CD8-positive, alpha-beta memory T cell (primary cell): Measurements from ENCODE around the gene SCARB1. TPM values are rescaled to one million over a fixed set of nuclear protein-coding genes. Genes with fewer than 3 reads are reported as not detected.
"Not testable (repeated sequence)": the region's sequence is repeated elsewhere in the genome, so short reads cannot be mapped to it uniquely, and the experiment has no call there.

ENCODE experiments used
- CTCF ChIA-PET: fragments of 350-600 bp; sonication (Branson Sonifier 250); formaldehyde crosslinking; loops from one replicate; lab custom pipeline; 2021; ENCODE audit warnings: antibody characterized with exemption; lab: Charles Lee
- POLR2A ChIA-PET: fragments of 350-600 bp; sonication (Branson Sonifier 250); formaldehyde crosslinking; loops from one replicate; lab custom pipeline; 2021; ENCODE audit warnings: antibody characterized with exemption; lab: Charles Lee
- DNase-seq, 5 donors: peaks; one replicate each; pipeline versions ENCODE4 v3.0.0 to v3.0.0-alpha.2; 2020 to 2022; ENCODE audit warnings: mixed read lengths in 1 of 5
- H3K27ac ChIP-seq: one replicate; pipeline ENCODE4 v1.7.0; 2013; ENCODE audit warnings: low read depth, mild to moderate bottlenecking, low read length, moderate library complexity
- H3K27me3 ChIP-seq: 2 replicates; pipeline ENCODE4 v1.7.0; 2013; ENCODE audit warnings: low read length, mild to moderate bottlenecking; ENCODE audit not compliant: insufficient read depth, poor library complexity, severe bottlenecking
- H3K36me3 ChIP-seq: 2 replicates; pipeline ENCODE4 v1.7.0; 2013; ENCODE audit warnings: mild to moderate bottlenecking, low read length, moderate library complexity; ENCODE audit not compliant: insufficient read depth
- H3K4me1 ChIP-seq: 2 replicates; pipeline ENCODE4 v1.7.0; 2013; ENCODE audit warnings: mild to moderate bottlenecking, low read length, moderate library complexity; ENCODE audit not compliant: insufficient read depth
- H3K4me3 ChIP-seq: 2 replicates; pipeline ENCODE4 v1.7.0; 2013; ENCODE audit warnings: mild to moderate bottlenecking, low read length
- H3K9me3 ChIP-seq: 2 replicates; pipeline ENCODE4 v1.7.0; 2013; ENCODE audit warnings: mild to moderate bottlenecking, low read length
- H3K27ac Mint-ChIP-seq, 8 donors: one replicate each; pipeline ENCODE4 v1.8.0; 2020 to 2021; ENCODE audit warnings: mixed read lengths in 8 of 8, mild to moderate bottlenecking in 6 of 8, inconsistent platforms in 3 of 8, moderate library complexity in 3 of 8
- H3K27me3 Mint-ChIP-seq, 2 donors: one replicate each; pipeline ENCODE4 v1.8.0; 2020 to 2021; ENCODE audit warnings: mixed read lengths in 2 of 2, mild to moderate bottlenecking in 1 of 2, moderate library complexity in 1 of 2
- H3K36me3 Mint-ChIP-seq, 3 donors: one replicate each; pipeline ENCODE4 v1.8.0; 2020 to 2021; ENCODE audit warnings: mixed read lengths in 3 of 3, inconsistent platforms in 1 of 3, mild to moderate bottlenecking in 1 of 3
- H3K4me1 Mint-ChIP-seq, 3 donors: one replicate each; pipeline ENCODE4 v1.8.0; 2020 to 2021; ENCODE audit warnings: mixed read lengths in 3 of 3, inconsistent platforms in 1 of 3, mild to moderate bottlenecking in 1 of 3
- H3K4me3 Mint-ChIP-seq, 7 donors: one replicate each; pipeline ENCODE4 v1.8.0; 2020 to 2021; ENCODE audit warnings: mixed read lengths in 7 of 7, mild to moderate bottlenecking in 6 of 7, moderate library complexity in 4 of 7, inconsistent platforms in 2 of 7
- H3K9me3 Mint-ChIP-seq, 5 donors: one replicate each; pipeline ENCODE4 v1.8.0; 2020 to 2022; ENCODE audit warnings: mixed read lengths in 5 of 5, mild to moderate bottlenecking in 3 of 5, moderate library complexity in 2 of 5, inconsistent platforms in 1 of 5
- polyA plus RNA-seq: library from polyadenylated mRNA; unstranded; fragments of 300-500 nt; fragmentation: Illumina TruSeq; gene quantifications from one replicate; pipeline ENCODE4 v1.2.3, GENCODE V29; 2021
- total RNA-seq, 2 experiments: library from RNA; stranded (reverse); gene quantifications; one replicate each; pipeline ENCODE4 v1.2.3, GENCODE V29; 2021

SCARB1 gene
- total and polyA plus RNA-seq, 3 experiments from 2014 or later, result 3.6 to 21.6 (median 20.4) TPM

DNA sequence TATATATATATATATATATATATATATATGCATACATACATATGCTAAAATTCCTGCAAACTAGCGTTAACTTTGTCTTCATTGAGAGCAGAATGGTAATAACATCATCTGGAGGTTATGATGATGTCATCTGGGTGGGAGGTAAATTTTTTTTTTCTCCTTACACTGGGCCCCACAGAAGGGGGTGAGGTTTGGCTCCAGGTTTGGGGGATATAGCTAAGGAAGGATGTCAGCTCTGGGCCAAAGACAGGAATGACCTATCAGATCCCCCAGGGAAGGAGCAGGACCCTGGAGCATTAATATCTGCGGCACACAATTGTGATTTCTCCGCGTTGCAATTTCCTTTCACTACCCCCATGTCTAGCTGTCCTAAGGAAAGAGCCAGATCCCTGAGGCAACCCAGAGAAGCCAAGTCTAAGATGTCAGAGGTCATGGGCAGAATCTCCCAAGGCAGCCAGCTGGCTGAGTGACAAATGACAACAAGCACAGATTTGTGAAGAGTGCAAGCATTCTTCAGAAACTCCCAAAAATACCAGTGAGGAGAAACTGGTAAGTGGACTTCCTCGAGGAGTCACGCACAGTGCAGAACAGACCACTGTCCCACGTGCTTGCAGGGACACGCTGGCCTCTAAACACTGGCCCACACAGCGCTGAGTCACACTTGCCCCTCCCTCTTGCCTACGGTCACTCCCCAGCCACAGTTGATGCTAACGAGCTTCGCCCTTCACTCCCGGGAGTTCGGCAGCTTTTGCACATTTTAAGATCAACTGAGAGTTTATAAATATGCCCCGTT is 40.8 kb upstream of the SCARB1 start:
- peaks cover 7 to 12% (median 12%) of the 10 kb centered on the region in 3 donors for H3K4me1 Mint-ChIP-seq
- peak overlapping the region in 1 of 7 donors; percentile 60 for H3K4me3 Mint-ChIP-seq
- POLR2A ChIA-PET, result no interaction called here
- no peaks in the 10 kb centered on the region for H3K27me3 Mint-ChIP-seq
- Histone ChIP-seq H3K4me3 (no peak overlapping the region), H3K27me3 (no peaks in the 10 kb centered on the region), H3K27ac (peak overlapping the region; percentile 38), H3K36me3 (no peaks in the 10 kb centered on the region), H3K9me3 (no peaks in the 10 kb centered on the region), H3K4me1 (peaks cover 5% of the 10 kb centered on the region)
- no peaks in the 10 kb centered on the region for H3K36me3 Mint-ChIP-seq
- no peaks in the 10 kb centered on the region for H3K9me3 Mint-ChIP-seq
- CTCF ChIA-PET, result interaction anchor here (1.2 to 30.2 kb wide), 2 partner anchors 9 to 34 kb away, joined by 4 to 711 read pairs; partner anchors contain the start of gene UBC
- H3K27ac Mint-ChIP-seq, result no peak overlapping the region
- DNase-seq, result no peak

- ChIA-PET CTCF (interaction anchor here (1.2 to 30.2 kb wide), 2 partner anchors 16 to 35 kb away, joined by 4 to 711 read pairs; no protein-coding TSS in a partner anchor), POLR2A (interaction anchor here (0.6 to 1.0 kb wide), 2 partner anchors 8 to 15 kb away, joined by 5 to 6 read pairs; no protein-coding TSS in a partner anchor)
- H3K27me3 Mint-ChIP-seq, result no peaks in the 10 kb centered on the region
- H3K9me3 Mint-ChIP-seq, result no peaks in the 10 kb centered on the region
- Histone ChIP-seq H3K4me3 (no peak overlapping the region), H3K9me3 (no peaks in the 10 kb centered on the region), H3K36me3 (no peaks in the 10 kb centered on the region), H3K27ac (no peak overlapping the region), H3K4me1 (peaks cover 13% of the 10 kb centered on the region), H3K27me3 (no peaks in the 10 kb centered on the region)
- no peaks in the 10 kb centered on the region for H3K36me3 Mint-ChIP-seq
- peaks cover 18 to 24% (median 21%) of the 10 kb centered on the region in 3 donors for H3K4me1 Mint-ChIP-seq
- DNase-seq, result no peak
- no peak overlapping the region for H3K4me3 Mint-ChIP-seq
- no peak overlapping the region for H3K27ac Mint-ChIP-seq
Observed at GRCh38 chr12:124902916-124903315, 39.3 kb upstream of the SCARB1 start.

- H3K4me3 ChIP-seq, result no peak overlapping the region
- no peaks in the 10 kb centered on the region for H3K9me3 ChIP-seq
- Mint-ChIP-seq H3K27me3 (no peaks in the 10 kb centered on the region), H3K4me1 (peaks cover 12 to 15% (median 15%) of the 10 kb centered on the region in 3 donors), H3K9me3 (no peaks in the 10 kb centered on the region), H3K27ac (no peak overlapping the region), H3K4me3 (no peak overlapping the region), H3K36me3 (no peaks in the 10 kb centered on the region)
- ChIA-PET POLR2A (no interaction called here), CTCF (interaction anchor here (0.9 to 30.2 kb wide), 5 partner anchors 13 to 48 kb away, joined by 3 to 711 read pairs (median 3); partner anchors contain the start of gene UBC)
- H3K4me1 ChIP-seq, result peaks cover 8% of the 10 kb centered on the region
- H3K27ac ChIP-seq, result no peak overlapping the region
- no peaks in the 10 kb centered on the region for H3K36me3 ChIP-seq
- no peak for DNase-seq
- H3K27me3 ChIP-seq, result no peaks in the 10 kb centered on the region
Observed at GRCh38 chr12:124901003-124901402, 37.3 kb upstream of the SCARB1 start.

- H3K9me3 ChIP-seq, H3K4me3 Mint-ChIP-seq, H3K9me3 Mint-ChIP-seq, H3K27ac ChIP-seq, H3K27me3 Mint-ChIP-seq, H3K4me3 ChIP-seq, H3K36me3 ChIP-seq, POLR2A ChIA-PET, H3K36me3 Mint-ChIP-seq, H3K27me3 ChIP-seq, DNase-seq, H3K4me1 ChIP-seq: not testable (repeated sequence)
- CTCF ChIA-PET, result interaction anchor here (1.1 to 30.2 kb wide), 4 partner anchors 14 to 49 kb away, joined by 3 to 711 read pairs (median 4); partner anchors contain the start of gene UBC
- peaks cover 12 to 15% (median 13%) of the 10 kb centered on the region in 3 donors for H3K4me1 Mint-ChIP-seq
- peak overlapping the region in 1 of 8 donors; percentile 42 for H3K27ac Mint-ChIP-seq
Observed at GRCh38 chr12:124900345-124900795, 36.7 kb upstream of the SCARB1 start.

DNA sequence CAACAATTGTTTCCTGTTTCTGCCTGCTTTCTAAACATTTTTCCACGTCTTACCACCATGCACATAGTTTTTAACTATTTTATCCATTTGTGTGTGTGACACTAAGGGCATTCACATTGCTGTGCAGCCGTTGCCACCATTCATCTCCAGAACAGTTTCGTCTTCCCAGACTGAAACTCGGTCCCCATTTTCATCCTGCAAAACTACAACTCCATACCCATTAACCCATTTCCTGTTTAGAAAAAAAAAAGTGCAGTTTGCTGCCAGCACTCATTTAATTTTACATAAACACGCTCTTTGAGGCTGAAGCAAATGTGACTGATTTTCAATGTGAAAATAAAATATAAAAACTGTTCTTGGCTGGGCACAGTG is 35.2 kb upstream of the SCARB1 start:
- no peaks in the 10 kb centered on the region for H3K9me3 Mint-ChIP-seq
- peak overlapping the region in 2 of 7 donors; percentile 10 to 59 for H3K4me3 Mint-ChIP-seq
- H3K4me1 Mint-ChIP-seq, result peaks cover 12 to 13% (median 13%) of the 10 kb centered on the region in 3 donors
- ChIA-PET POLR2A (interaction anchor here (0.8 kb wide), 1 partner anchor 262 kb away, joined by 6 read pairs; no protein-coding TSS in a partner anchor), CTCF (no interaction called here)
- no peak overlapping the region for H3K4me3 ChIP-seq
- H3K27me3 Mint-ChIP-seq, result no peaks in the 10 kb centered on the region
- peaks cover 8% of the 10 kb centered on the region for H3K4me1 ChIP-seq
- H3K36me3 ChIP-seq, result no peaks in the 10 kb centered on the region
- no peaks in the 10 kb centered on the region for H3K9me3 ChIP-seq
- H3K27ac ChIP-seq, result no peak overlapping the region
- no peaks in the 10 kb centered on the region for H3K36me3 Mint-ChIP-seq
- no peak for DNase-seq
- H3K27me3 ChIP-seq, result no peaks in the 10 kb centered on the region
- peak overlapping the region in 1 of 8 donors; percentile 22 for H3K27ac Mint-ChIP-seq

GRCh38 chr12:124898200-124898922 is 34.7 kb upstream of the SCARB1 start:
- H3K9me3 ChIP-seq, result no peaks in the 10 kb centered on the region
- Mint-ChIP-seq H3K9me3 (no peaks in the 10 kb centered on the region), H3K4me3 (peak overlapping the region in 6 of 7 donors; percentile 5 to 81 (median 28)), H3K27me3 (no peaks in the 10 kb centered on the region), H3K36me3 (no peaks in the 10 kb centered on the region), H3K4me1 (peaks cover 12 to 13% (median 13%) of the 10 kb centered on the region in 3 donors), H3K27ac (peak overlapping the region in 3 of 8 donors; percentile 22 to 56 (median 55))
- no peak overlapping the region for H3K27ac ChIP-seq
- peaks cover 8% of the 10 kb centered on the region for H3K4me1 ChIP-seq
- H3K4me3 ChIP-seq, result no peak overlapping the region
- no peaks in the 10 kb centered on the region for H3K36me3 ChIP-seq
- DNase-seq, result peak; percentile 45 to 78 (median 67)
- CTCF ChIA-PET, result interaction anchor here (0.8 kb wide), 1 partner anchor 11 kb away, joined by 3 read pairs; no protein-coding TSS in a partner anchor
- no peaks in the 10 kb centered on the region for H3K27me3 ChIP-seq
- POLR2A ChIA-PET, result no interaction called here

DNA sequence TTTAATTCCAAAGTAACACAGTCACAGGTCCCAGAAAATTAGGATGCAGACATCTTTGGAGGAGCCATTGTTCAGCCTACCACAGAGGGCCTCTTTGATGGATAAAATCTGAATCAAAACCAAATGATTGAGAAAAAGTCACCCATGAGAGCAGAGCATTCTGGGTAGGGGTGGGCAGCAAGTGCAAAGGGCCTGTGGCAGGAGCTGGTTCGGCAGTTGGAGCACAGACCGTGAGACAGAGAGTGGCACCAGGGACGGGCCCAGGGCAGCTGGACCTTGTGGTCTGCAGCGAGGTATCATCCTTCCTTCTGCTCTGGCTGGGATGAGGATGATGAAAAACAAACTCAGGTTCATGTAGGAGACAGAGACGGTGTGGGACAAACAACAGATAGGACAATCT is 32.8 kb upstream of the SCARB1 start:
- ChIA-PET CTCF (interaction anchor here (1.5 kb wide), 1 partner anchor 10 kb away, joined by 5 read pairs; no protein-coding TSS in a partner anchor), POLR2A (no interaction called here)
- H3K27ac Mint-ChIP-seq, result peak overlapping the region in 1 of 8 donors; percentile 85
- Histone ChIP-seq H3K4me3 (no peak overlapping the region), H3K27me3 (no peaks in the 10 kb centered on the region), H3K27ac (no peak overlapping the region), H3K36me3 (no peaks in the 10 kb centered on the region), H3K4me1 (peaks cover 8% of the 10 kb centered on the region), H3K9me3 (no peaks in the 10 kb centered on the region)
- no peaks in the 10 kb centered on the region for H3K9me3 Mint-ChIP-seq
- no peaks in the 10 kb centered on the region for H3K36me3 Mint-ChIP-seq
- H3K4me3 Mint-ChIP-seq, result no peak overlapping the region
- H3K27me3 Mint-ChIP-seq, result no peaks in the 10 kb centered on the region
- peaks cover 12 to 13% (median 13%) of the 10 kb centered on the region in 3 donors for H3K4me1 Mint-ChIP-seq
- no peak for DNase-seq
